T-helper 17 cell (primary cell): ENCODE data around the gene TMEM14B. TPM values are rescaled to one million over a fixed set of nuclear protein-coding genes. Genes with fewer than 3 reads are reported as not detected.

Source experiments
- total RNA-seq, 4 donors: library from RNA in 2 of 4; stranded (reverse) in 2 of 4; gene quantifications; one replicate each; pipeline ENCODE4 v1.2.3 and lab custom pipeline; 2022 to 2026

The TMEM14B gene
- total RNA-seq, 2 donors from 2014 or later = 50.8 to 59.8 TPM

Other genes starting within 250 kb of the TMEM14B start
- 1 to 10 TPM; 2.9 to 4.0 TPM for gene GCNT2, start 226.5 kb upstream of the TMEM14B start, total RNA-seq
- 1 to 10 TPM in 1 of 2 donors, not detected in 1; 1.6 TPM for gene C6orf52, start 53.2 kb upstream of the TMEM14B start, total RNA-seq
- 1 to 10 TPM; 4.3 to 6.3 TPM for gene PAK1IP1, start 52.8 kb upstream of the TMEM14B start, total RNA-seq
- gene TMEM14C, start 24.7 kb upstream of the TMEM14B start, total RNA-seq = 10 to 100 TPM; 31.5 to 37.5 TPM
- under 1 TPM; 0.75 to 0.78 TPM for gene MAK, start 90.7 kb downstream of the TMEM14B start, total RNA-seq
- not detected for gene GCM2, start 134.2 kb downstream of the TMEM14B start, total RNA-seq
- not detected for gene SYCP2L, start 139.2 kb downstream of the TMEM14B start, total RNA-seq